ENCODE results near the gene SCN7A. TPM values are rescaled to one million over a fixed set of nuclear protein-coding genes. Genes with fewer than 3 reads are reported as not detected.
"Not testable (repeated sequence)": the region's sequence is repeated elsewhere in the genome, so short reads cannot be mapped to it uniquely, and the experiment has no call there.

Gene SCN7A
- total RNA-seq, 4 donors from 2014 or later: 66.9 to 129 (median 90.1) TPM

DNA sequence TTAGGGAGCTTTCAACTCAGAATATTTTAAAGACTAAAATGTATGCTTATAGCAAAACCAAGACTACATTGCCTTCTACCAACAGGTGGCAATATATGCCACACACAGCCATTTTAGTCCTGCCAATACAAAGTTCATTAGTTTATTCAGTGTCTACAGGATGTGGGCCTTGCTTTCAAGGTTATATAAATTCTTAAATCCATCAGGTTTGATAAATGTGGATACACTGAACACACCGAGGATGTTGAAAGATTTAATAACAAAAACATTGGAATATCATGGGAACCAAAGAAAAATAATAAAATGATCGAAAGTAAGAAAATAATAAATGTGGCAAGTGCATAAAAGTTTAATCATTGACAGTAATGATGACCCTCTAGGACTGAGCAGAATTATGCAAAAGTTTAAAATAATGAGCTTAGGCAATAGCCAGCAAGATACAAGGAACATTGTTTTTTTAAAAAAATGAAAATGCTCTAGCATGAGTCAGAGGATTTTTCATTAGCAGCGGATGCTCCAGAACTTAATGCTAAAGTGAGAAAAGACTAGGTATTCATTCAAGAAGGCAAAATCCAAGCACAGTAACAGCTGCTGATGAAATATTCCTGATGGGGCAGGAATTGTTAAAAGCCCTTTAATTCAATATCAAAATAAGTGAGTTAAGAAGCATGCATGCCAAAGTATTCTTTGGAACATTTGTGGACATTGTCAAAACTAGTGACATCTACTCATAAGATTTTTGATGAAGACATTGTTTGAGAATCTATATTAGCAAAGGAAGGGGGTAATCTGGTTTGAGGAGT is 132.5 kb downstream of the SCN7A start:
- Histone ChIP-seq H3K36me3 (no peaks in the 10 kb centered on the region), H3K4me1 (no peaks in the 10 kb centered on the region), H3K27ac (replicated peaks in 1 of 4) (no peak overlapping the region), H3K4me3 (no peak overlapping the region), H3K9me3 (no peaks in the 10 kb centered on the region), H3K27me3 (no peaks in the 10 kb centered on the region)
- intact Hi-C loops (cut with DNase I): no loop called here
- TF ChIP-seq POLR2A (IDR thresholded peaks at IDR 0.05; ENCODE audit: low read depth): no peak
- no peak for TF ChIP-seq POLR2AphosphoS5 (IDR thresholded peaks at IDR 0.05)
- no peak for TF ChIP-seq EP300 (IDR thresholded peaks at IDR 0.05)
- TF ChIP-seq, protein P1, sequence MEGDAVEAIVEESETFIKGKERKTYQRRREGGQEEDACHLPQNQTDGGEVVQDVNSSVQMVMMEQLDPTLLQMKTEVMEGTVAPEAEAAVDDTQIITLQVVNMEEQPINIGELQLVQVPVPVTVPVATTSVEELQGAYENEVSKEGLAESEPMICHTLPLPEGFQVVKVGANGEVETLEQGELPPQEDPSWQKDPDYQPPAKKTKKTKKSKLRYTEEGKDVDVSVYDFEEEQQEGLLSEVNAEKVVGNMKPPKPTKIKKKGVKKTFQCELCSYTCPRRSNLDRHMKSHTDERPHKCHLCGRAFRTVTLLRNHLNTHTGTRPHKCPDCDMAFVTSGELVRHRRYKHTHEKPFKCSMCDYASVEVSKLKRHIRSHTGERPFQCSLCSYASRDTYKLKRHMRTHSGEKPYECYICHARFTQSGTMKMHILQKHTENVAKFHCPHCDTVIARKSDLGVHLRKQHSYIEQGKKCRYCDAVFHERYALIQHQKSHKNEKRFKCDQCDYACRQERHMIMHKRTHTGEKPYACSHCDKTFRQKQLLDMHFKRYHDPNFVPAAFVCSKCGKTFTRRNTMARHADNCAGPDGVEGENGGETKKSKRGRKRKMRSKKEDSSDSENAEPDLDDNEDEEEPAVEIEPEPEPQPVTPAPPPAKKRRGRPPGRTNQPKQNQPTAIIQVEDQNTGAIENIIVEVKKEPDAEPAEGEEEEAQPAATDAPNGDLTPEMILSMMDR (IDR thresholded peaks at IDR 0.05): peak in 2 of 3 experiments; percentile 12 to 25
- 64% methylated on average over 3 of the region's 3 CpGs for WGBS
- DNase-seq (ENCODE audit: extremely low spot score): no peak

DNA sequence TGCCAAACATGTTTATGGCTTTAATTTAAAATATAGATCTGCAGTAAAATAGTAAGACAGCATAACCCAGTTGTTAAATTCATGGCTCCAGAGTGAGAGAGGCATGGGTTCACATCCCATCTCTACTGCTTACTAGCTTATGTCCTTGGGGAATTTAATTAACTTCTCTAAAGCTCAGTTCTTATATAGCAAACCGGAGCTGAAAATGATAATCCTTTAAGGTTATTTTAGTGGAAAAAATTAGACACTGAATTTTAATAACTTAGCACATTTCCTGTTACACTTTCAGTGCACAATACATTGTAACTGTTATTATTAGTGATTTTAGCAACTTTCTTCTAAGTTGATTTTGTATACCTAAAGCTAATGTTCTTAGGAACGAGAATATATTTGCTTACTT is 133.1 kb downstream of the SCN7A start:
- no peaks in the 10 kb centered on the region for H3K4me1 ChIP-seq
- no peak for TF ChIP-seq POLR2A (IDR thresholded peaks at IDR 0.05; ENCODE audit: low read depth)
- TF ChIP-seq, protein P1 (IDR thresholded peaks at IDR 0.05): no peak
- TF ChIP-seq POLR2AphosphoS5 (IDR thresholded peaks at IDR 0.05): no peak
- TF ChIP-seq EP300 (IDR thresholded peaks at IDR 0.05): no peak
- intact Hi-C loops (cut with DNase I): no loop called here
- no peak overlapping the region for H3K4me3 ChIP-seq
- no peak for DNase-seq (ENCODE audit: extremely low spot score)
- no peak overlapping the region for H3K27ac ChIP-seq (replicated peaks in 1 of 4)
- H3K9me3 ChIP-seq: no peaks in the 10 kb centered on the region
- H3K27me3 ChIP-seq: no peaks in the 10 kb centered on the region
- 65% methylated on average over 2 of the region's 2 CpGs for WGBS
- no peaks in the 10 kb centered on the region for H3K36me3 ChIP-seq

DNA sequence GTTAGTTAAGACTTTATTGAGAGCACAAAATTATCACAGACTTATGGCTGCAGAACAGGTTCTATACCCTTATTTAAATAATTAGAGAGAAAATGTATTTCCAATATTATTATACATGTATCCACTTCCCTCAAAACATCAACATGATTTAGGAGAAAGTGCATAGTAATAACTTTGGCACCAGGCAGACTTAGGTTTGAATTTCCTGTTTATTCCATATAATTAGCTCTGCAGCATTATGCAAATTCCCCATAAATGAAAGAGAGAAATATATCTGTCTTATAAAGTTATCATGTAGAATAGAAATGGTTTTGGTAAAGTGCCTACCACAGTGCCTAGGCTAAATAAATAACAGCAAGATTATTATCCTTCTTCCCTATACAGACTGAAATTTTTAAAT is 133.6 kb downstream of the SCN7A start:
- intact Hi-C loops (cut with DNase I): no loop called here
- no peaks in the 10 kb centered on the region for H3K9me3 ChIP-seq
- H3K27ac ChIP-seq (replicated peaks in 1 of 4): no peak overlapping the region
- DNase-seq (ENCODE audit: extremely low spot score): no peak
- no peaks in the 10 kb centered on the region for H3K36me3 ChIP-seq
- no peak overlapping the region for H3K4me3 ChIP-seq
- no peaks in the 10 kb centered on the region for H3K27me3 ChIP-seq
- TF ChIP-seq POLR2AphosphoS5 (IDR thresholded peaks at IDR 0.05) (no peak), POLR2A (IDR thresholded peaks at IDR 0.05; ENCODE audit: low read depth) (no peak), EP300 (IDR thresholded peaks at IDR 0.05) (no peak)
- TF ChIP-seq, protein P1 (IDR thresholded peaks at IDR 0.05): no peak
- no peaks in the 10 kb centered on the region for H3K4me1 ChIP-seq

DNA sequence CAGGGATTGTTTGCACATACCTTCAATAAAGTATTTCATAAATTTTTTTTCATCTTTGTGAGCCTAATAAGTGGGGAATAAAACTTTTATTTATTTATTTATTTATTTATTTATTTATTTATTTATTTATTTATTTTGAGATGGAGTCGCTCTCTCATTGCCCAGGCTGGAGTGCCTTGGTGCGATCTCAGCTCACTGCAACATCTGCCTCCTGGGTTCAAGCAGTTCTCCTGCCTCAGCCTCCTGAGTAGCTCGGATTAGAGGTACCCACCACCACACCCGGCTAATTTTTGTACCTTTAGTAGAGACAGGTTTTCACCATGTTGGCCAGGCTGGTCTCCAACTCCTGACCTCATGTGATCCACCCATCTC is 136.1 kb downstream of the SCN7A start:
- H3K4me1 ChIP-seq; H3K27me3 ChIP-seq; intact Hi-C loops (cut with DNase I); H3K36me3 ChIP-seq; H3K9me3 ChIP-seq; H3K4me3 ChIP-seq; DNase-seq (ENCODE audit: extremely low spot score); H3K27ac ChIP-seq (replicated peaks in 1 of 4): not testable (repeated sequence)
- 100% methylated on average over 4 of the region's 4 CpGs for WGBS

DNA sequence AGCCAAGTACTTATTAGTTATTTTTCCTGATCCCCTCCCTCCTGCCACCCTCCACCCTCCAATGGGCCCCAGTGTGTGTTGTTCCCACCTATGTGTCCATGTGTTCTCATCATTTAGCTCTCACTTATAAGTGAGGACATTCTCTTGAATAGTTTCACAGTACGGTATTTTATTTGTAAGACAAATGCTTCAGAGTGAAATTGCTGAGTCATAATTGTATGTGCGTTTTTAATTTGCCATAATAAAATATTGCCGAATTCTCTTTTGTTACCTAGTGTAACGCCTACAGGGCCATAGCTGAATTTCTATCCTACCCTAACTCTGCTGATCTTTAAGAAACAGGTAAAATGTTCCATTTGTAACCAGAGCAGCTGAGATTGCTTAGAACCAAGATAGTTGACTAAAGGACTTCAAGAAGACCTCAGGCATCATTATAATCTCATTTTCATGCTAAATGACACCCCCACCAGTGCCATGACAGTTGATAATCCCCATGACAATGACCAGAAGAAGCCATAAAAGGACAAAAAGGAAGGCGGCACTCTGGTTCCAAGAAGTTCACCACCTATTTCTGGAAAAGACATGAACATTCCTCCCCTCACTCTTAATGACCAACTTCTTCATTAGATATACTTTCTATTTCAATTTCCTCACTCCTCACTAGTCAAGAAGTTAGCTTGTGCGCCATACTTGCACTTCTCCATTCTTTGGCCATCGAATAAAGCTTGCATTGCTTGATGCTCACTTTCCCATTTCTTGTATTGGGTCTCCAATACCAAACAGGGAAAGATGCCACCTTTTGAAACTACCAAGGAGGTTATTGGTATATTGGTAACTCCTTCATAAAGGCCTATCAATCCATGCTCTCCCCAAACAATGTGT is 136.7 kb downstream of the SCN7A start:
- Histone ChIP-seq H3K9me3 (no peaks in the 10 kb centered on the region), H3K36me3 (no peaks in the 10 kb centered on the region), H3K27me3 (no peaks in the 10 kb centered on the region), H3K27ac (replicated peaks in 1 of 4) (no peak overlapping the region), H3K4me3 (no peak overlapping the region), H3K4me1 (no peaks in the 10 kb centered on the region)
- intact Hi-C loops (cut with DNase I): no loop called here
- TF ChIP-seq POLR2A (IDR thresholded peaks at IDR 0.05; ENCODE audit: low read depth) (no peak), POLR2AphosphoS5 (IDR thresholded peaks at IDR 0.05) (no peak), EP300 (IDR thresholded peaks at IDR 0.05) (no peak)
- TF ChIP-seq, protein P1 (IDR thresholded peaks at IDR 0.05): no peak
- DNase-seq (ENCODE audit: extremely low spot score): no peak
- 96% methylated on average over 7 of the region's 7 CpGs for WGBS
